GM20431 (cell line): Measurements from ENCODE around the gene LYST.

Source experiments
- in situ Hi-C: fragments of 300-500 bp; cut with MseI, MboI; formaldehyde crosslinking; loops from one replicate; pipeline ENCODE4 v1.15.0; 2020; ENCODE audit warnings: low sequenced_read_pairs; ENCODE audit not compliant: unreplicated experiment

LYST gene

DNA sequence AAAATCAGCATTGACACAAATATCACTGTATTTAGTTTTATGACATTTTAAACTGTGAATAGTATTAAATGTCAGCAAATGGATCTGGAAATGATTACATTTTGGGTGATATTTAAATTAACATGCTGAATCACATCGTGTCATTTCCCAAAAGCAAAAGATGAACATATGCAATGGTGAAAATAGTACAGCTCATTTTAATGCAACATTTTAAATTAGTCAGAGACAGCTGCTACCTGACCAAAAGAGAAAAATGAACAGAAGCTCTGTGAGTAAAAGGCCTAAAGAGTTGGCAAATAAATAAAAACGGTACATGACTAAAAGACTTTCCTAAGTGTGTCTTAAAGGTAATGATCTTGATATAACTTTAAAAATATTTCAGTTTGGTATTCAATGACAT lies 131.1 kb downstream of the LYST start:
- in situ Hi-C loops = no loop called here

DNA sequence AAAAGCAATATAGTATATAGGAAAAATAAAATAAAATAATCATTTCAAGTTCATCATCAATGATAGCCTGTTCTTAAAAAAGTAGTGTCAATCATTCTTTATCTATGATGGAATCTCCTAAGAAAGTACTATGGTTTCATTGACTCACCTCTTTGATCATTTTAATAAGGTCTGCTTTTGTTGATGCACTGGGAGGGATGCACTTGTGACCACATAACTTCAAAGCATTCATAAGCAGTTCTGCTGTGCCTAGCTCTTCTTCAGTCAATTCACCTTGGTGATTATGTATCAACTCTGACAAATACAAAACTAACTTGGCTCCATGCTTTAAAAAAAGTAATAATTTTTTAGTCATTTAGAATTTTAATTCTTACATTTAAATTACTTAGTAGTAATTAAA lies 132.4 kb downstream of the LYST start:
- in situ Hi-C loops = no loop called here

DNA sequence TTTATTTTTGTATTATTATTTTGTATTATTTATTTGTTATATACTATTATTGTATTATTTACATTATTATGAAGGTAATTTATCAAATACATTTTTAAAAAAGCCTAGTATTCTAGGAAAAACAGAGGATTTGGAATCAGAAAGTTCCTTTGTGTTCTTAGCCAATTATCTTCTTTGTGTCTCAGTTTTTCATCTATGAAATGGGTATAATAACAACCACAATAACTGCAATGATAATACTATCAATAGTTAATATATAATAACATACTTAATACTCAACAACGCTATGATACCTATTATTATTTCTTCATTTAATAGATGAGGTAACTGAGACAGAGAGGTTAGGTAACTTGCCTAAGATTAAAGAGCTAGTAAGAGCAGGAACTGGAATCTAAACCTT lies 136.7 kb downstream of the LYST start:
- in situ Hi-C loops = no loop called here

DNA sequence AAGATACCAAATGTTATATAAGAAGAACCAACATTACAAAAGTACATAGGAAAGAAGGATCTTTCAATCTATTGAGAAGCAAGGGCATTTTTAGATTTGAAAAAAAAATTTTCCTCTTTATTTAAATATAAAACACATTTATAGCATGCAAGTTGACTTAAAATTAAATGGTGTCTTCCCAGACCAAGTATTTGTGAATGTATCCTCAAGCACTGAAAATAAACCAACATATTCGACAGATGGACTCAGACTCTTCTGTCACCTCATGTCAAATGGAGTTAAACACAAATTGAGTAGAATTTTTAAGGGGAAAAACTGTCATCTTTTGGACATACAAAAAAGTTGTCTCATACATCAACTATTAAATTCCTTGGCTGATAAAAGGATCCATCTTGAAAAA lies 140.1 kb downstream of the LYST start:
- in situ Hi-C loops = no loop called here

DNA sequence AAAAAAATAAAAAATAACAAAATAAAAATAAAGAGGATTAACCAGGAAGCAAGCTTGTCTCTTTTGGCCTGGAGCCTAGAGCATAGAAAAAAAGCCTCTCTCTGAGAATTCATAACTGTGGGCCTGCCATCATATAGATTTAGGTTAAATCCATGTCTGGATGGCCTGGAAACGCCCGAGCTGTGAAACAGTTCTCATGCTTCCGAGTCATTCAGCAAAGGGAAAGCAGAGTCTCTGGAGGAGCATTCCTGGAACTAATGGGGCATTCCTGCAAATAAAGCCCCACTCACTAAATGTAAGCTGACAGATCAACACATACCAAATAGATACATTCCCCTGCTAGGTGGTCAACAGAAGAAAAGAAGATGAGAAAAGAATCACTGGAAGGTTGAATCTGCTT lies 141.3 kb downstream of the LYST start:
- in situ Hi-C loops = no loop called here

DNA sequence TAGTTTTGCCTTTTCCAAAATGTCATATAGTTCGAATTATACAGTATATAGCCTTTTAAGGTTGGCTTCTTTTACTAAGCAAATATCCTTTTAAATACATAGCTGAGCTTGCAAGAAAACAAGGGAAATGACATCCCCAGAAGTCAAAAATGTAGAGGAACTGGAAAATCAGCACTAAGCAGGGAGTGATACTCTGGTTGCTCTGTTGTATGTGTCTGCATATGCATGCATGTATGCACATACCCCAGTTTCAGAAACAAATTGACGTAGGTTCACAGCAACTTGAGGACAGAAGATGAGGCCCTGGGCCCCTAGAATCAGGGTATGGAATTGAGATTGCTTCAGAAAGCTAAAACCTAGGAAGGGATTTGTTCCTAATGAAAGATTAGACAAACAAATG lies 142.0 kb downstream of the LYST start:
- in situ Hi-C loops = no loop called here

DNA sequence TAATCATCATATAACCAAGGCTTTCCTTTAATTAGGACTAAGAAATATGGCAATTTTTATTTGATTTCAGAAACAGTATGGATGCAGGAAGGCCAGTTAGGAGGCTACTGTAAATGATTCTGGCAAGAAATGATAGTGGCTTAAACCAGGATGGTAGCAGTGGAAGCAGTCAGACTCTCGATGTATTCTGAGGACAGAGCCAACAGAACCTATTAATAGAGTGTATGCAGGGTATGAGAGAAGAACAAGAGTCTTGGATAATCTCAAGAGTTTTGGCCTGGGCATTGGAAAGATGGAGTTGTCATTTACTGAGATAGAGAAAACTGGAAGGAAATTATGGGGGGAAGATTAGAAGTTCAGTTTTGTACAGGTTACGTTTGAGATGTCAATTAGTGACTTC lies 143.8 kb downstream of the LYST start:
- in situ Hi-C loops = no loop called here

DNA sequence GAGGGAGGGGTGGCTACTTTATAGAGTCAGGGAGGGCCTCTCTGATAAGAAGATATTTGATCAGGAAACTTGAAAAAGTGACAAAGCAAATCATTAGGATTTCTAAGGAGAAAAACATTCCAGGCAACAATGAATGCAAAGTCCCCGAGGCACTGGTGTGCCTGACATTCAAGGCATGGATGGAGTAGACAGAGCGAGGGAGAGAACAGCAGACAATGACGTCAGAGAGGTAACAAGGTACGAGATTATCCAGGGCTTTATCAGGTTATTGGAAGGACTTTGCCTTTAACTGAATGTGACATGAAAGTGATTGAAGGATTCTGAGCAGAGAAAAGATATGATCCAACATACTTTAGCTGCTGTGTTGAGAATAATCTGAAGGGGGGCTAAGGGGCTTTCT lies 144.7 kb downstream of the LYST start:
- in situ Hi-C loops = no loop called here

DNA sequence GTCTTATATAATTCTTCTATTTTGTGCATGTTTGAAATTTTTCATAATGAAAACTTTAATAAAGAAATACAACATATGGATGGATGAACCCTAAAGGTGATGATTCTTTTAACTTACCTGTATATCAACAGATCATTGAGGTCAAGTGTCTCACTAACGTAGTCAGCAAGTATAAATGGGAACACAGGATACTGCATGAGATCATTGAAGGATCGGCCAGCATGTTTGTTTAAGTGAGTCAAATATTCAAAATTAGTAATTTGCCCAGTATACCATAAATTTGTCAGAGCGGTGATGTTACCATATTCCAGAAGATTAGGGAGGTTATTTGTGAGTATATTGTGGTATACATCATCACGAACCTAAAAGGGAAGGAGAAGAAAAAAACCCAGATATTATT lies 146.2 kb downstream of the LYST start:
- in situ Hi-C loops = no loop called here

DNA sequence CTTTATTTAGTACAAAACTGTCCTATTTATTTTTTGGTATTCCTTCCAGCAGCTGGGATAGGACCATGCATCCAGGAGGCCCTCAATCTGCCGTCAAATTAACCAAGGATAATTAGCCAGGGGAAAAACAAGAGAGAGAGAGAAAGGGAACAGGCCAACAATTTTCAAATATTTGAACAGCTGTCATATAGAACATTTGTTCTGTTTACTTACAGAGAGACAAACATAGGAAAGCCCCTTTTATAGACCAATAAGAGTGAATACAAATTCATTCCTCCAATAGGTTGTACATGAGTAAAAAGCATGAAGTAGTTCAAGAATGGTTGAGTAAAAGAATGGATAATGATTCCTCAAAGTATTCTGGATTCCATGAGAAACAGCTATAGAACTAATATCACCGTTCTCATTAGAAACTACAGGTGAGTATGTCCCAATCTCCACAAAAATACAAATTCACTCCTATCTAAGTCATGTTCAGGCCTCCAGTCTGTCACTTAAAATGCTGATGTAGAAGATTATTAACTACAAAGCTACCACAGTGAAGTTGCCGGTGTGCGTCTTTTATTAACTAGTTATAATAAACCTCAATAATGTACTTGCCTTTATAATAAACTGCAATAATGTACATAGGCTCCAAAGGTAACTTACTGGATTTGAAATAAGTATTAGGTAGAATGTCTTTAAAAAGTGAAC lies 152.4 kb downstream of the LYST start:
- in situ Hi-C loops = no loop called here

DNA sequence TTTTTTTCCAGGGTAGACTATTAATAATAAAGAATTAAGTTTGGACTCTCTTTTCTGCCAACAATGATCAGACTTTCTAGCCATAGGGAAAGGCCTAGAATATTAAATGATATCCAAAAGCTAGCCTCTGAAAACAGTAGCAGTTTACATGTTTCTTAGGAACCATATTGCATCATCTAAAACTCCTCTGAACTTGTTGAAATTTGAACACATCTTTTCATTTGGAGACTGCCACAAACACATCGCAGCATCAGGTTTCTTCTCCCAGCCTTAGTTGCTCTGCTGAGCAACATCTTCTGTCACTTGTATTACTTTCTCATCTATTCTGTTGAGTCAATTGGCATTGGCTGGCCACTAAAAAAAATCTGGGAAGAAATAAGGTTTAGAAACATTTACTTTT lies 153.9 kb downstream of the LYST start:
- in situ Hi-C loops = no loop called here

DNA sequence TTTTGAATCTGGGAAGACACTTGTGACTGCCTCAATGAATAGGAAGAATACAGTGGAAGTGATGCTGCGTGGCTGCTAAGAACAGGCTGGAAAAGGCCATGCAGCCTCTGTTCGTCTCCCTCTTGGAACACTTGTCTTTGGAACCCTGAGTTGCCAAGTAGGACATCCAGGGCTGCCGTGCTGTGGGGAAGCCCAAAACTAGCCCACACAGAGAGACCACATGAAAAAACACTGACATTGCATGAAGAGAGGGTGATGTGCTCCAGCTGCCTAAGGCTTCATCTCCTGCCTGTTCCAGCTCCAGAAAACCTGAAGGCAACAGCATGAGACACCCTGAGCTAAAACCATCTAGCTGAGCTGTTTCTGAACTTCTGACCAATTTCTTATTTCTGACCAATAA lies 156.0 kb downstream of the LYST start:
- in situ Hi-C loops = no loop called here

DNA sequence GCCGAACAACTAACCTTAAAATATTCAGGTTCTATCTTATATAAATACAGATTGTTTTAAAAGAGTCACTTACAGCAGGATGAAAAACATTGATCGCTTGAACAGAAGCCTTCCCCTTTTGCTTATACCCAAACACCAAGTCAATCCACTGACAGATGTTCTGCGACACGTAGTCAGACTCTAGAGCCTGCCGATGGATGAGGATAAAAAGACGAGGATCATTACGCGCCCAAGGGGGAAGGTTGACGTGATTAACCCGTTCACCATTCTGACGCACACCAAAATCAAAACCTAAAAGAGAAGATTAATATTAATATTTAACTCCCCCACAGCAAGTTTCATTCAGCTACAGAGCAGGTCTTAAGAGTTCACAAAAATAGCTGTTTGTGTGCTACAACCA lies 157.7 kb downstream of the LYST start:
- in situ Hi-C loops = no loop called here

DNA sequence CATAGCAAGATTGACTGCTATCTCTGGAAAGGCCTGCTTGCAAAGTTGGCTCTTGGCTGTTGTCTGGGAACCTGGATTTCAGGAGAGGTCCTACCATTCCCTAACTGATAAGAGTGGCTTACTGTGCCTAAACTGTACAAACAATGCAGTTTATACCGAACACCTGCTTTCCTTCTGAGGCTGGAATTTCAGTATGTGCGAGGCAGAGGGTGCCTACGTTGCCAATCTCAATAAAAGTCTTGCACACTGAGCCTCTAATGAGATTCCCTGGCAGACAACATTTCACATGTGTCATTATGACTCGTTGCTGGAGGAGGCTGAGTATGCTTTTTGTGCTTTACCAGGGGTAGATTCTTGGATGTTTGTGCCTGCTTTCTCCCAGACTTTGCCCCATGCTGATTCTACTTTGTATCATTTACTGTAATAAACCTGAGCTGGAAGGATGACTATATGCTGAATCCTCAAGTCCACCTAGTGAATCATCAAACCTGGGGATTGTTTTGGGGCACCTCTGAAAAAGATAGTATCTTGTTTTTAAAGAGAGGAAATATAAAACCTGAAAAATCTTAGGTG lies 158.2 kb downstream of the LYST start:
- in situ Hi-C loops = no loop called here

DNA sequence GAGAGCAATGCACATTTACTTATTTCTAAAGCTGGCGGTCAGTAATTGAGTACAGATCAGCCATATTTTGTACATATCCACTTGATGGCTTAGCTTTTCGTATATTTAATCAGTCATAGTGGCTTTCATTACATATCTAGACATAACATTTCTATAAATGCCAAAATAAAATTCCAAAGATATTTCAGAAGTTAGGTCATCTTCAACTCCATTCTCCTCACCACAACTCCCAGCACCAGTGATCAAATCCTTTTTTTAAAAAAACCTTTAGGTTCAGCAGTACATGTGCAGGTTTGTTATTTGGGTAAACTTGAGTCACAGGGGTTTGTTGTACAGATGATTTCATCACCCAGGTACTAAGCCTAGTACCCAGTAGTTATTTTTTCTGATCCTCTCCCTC lies 163.2 kb downstream of the LYST start:
- in situ Hi-C loops = no loop called here

DNA sequence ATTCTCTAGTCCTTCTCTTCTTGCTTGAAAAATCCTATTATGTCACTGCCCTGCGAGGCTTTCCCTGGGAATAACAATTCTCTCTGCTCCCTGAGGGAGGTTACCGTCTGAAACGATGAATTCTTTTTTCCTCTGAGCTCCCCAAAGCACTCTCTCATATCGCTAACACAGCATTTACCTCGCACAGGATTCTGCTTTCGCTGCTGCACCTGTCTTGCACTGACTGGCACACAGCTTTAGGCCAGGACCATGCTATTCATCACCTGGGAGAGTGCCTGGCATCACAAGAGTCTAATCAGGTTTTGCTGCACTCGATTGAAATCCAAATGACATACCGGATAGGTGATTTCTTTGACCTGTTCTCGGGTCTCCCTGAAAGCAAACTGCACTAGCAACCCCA lies 164.3 kb downstream of the LYST start:
- in situ Hi-C loops = no loop called here

DNA sequence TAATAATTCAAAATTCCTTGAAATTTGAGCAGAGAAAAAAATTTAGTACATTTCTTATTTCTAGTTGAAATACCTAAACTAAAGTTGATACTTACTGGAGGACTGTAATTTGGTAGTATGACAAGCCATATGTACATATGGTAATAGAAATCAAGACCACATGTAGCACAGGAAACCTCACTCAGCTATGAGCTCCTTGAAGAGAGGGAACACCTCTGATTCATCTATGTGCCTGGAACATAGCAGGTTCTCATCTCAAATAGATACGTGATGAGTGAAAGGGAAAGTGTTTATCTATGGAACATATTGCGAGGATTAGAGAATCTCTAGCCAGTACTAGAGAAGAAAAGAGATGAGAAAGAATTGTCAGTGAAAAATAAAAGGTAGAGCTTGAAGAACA lies 169.2 kb downstream of the LYST start:
- in situ Hi-C loops = no loop called here

DNA sequence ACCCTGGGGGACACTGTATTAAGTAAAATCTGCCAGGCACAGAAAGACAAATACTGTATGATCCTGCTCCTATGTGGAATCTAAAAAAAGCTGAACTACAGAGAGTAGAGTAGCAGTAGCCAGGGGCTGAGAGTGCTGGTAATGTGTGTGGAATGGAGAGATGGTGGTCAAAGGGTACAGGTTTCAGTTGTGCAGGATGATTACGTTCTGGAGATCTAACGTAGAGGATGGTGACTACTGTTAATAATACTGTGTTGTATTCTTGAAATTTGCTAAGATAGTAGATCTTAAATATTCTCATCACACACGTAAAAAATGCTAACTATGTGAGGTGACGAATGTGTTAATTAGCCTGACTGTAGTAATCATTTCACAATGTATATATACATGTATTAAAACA lies 177.3 kb downstream of the LYST start:
- in situ Hi-C loops = no loop called here

DNA sequence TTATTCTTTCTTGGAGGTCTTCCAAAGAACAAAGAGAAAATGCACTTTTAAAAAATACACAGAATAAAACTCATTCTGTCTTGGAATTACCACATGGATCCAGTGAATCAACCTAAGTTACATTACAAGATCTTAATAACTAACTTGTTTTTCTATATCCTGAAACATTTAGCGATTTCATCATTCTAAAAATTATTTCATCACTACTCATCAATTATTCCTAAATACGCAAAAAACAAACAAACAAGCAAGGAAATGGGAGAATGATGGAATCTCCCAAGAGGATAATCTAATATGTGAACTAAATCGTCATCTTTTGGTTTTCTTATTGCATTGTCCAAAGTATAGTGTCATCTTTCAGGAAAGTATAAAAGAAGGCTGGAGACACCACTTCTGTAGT lies 178.6 kb downstream of the LYST start:
- in situ Hi-C loops = no loop called here

DNA sequence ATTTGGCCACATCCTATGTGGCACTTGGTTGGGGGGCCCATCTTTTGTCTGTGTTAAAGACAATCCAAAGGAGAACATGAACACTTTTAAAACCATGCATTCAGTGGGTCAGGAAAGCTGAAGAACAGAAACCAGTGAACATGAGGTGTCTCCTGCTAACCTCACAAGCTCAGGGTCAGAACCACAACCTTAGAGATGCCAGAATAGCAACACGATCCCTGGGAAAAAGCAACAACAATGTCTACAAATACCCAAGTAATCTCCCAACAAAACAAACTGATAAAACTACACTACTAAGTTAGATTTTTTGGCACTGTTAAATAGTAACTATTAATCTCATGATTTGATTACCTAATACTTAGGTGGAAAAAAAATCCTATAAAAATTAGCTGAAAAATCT lies 183.1 kb downstream of the LYST start:
- in situ Hi-C loops = no loop called here

DNA sequence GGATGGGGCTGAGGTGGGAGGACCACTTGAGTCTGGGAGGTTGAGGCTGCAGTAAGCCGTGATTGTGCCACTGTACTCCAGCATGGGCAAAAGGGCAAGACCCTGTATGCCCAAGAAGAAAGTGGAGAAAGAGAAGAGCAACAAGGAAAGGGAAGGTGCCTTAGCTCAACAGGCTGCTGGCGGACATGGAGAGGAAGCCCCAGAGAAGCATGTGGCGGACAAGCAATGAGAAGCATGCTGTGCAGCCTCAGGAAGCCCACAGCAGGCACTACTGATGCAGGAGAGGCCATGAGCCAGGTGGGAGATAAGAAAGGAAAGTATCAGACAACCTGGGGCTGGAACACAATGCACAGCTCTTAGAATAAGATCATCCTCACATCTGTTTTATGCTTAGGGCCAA lies 184.5 kb downstream of the LYST start:
- in situ Hi-C loops = no loop called here

DNA sequence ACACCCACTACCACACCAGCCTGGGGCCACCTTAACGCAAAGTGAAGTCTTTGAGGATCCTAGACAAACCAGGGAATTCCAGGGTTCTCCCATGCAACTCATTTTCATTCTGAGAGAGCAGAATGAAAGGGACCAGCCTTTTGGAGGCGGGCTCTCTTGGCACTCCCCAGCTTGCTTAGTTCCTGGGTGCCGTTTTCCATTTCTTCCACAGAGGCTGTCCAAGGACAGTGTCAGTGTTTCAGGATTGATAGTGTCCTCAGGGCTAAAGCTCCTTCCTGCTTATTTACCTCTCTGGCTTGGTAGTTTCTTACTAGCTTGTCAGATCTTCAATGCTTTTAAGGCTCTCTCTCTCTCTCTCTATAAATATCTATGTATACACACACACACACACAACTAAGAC lies 187.1 kb downstream of the LYST start:
- in situ Hi-C loops = no loop called here
